Astrocyte (in vitro differentiated cells and primary cell): Measurements from ENCODE around the gene CA6. TPM values are rescaled to one million over a fixed set of nuclear protein-coding genes. Genes with fewer than 3 reads are reported as not detected.

ENCODE experiments used
- DNase-seq: peaks from one replicate; pipeline ENCODE4 v3.0.0-alpha.2; 2010; ENCODE audit warnings: low read depth
- FAIRE-seq: peaks from 2 replicates; lab custom pipeline; 2011; peaks lifted over from hg19 to GRCh38; lab: Jason Lieb, UNC
- H2AFZ ChIP-seq: 2 replicates; pipeline ENCODE4 v1.6.0; 2012; ENCODE audit warnings: low read depth, low read length, inconsistent platforms
- H3K27ac ChIP-seq: 2 replicates; pipeline ENCODE4 v1.5.1; 2011; ENCODE audit warnings: low read depth, low read length, inconsistent platforms
- H3K27me3 ChIP-seq: 2 replicates; pipeline ENCODE4 v1.6.0; 2011; ENCODE audit warnings: low read length, inconsistent platforms; ENCODE audit not compliant: insufficient read depth
- H3K36me3 ChIP-seq: 2 replicates; pipeline ENCODE4 v1.5.1; 2011; ENCODE audit warnings: low read length, inconsistent platforms; ENCODE audit not compliant: insufficient read depth
- H3K4me1 ChIP-seq: 2 replicates; pipeline ENCODE4 v1.5.1; 2011; ENCODE audit warnings: low read length, inconsistent platforms; ENCODE audit not compliant: insufficient read depth
- H3K4me2 ChIP-seq: 2 replicates; pipeline ENCODE4 v1.6.0; 2012; ENCODE audit warnings: low read length, inconsistent platforms
- H3K4me3 ChIP-seq: 2 replicates; pipeline ENCODE4 v1.5.1; 2011; ENCODE audit warnings: low read depth, mild to moderate bottlenecking, low read length, inconsistent platforms; ENCODE audit not compliant: insufficient read depth
- H3K79me2 ChIP-seq: 2 replicates; pipeline ENCODE4 v1.6.0; 2012; ENCODE audit warnings: mild to moderate bottlenecking, low read length, inconsistent platforms; ENCODE audit not compliant: insufficient read depth
- H3K9ac ChIP-seq: 2 replicates; pipeline ENCODE4 v1.6.0; 2012; ENCODE audit warnings: mild to moderate bottlenecking, low read length, inconsistent platforms
- H3K9me3 ChIP-seq: 2 replicates; pipeline ENCODE4 v1.5.1; 2012; ENCODE audit warnings: low read depth, mild to moderate bottlenecking, low read length, inconsistent platforms; ENCODE audit not compliant: insufficient read depth
- H4K20me1 ChIP-seq: 2 replicates; pipeline ENCODE4 v1.6.0; 2012; ENCODE audit warnings: low read length, inconsistent platforms; ENCODE audit not compliant: insufficient read depth
- H3K27ac Mint-ChIP-seq: one replicate; pipeline ENCODE4 v1.8.0; 2021; ENCODE audit warnings: mild to moderate bottlenecking, mixed read lengths; ENCODE audit not compliant: unreplicated experiment
- H3K27me3 Mint-ChIP-seq: one replicate; pipeline ENCODE4 v1.8.0; 2021; ENCODE audit warnings: low read depth, mixed read lengths; ENCODE audit not compliant: unreplicated experiment
- H3K36me3 Mint-ChIP-seq: one replicate; pipeline ENCODE4 v1.8.0; 2021; ENCODE audit warnings: low read depth, mixed read lengths; ENCODE audit not compliant: unreplicated experiment
- H3K4me1 Mint-ChIP-seq: one replicate; pipeline ENCODE4 v1.8.0; 2021; ENCODE audit warnings: low read depth, mixed read lengths; ENCODE audit not compliant: unreplicated experiment
- H3K4me3 Mint-ChIP-seq: one replicate; pipeline ENCODE4 v1.8.0; 2021; ENCODE audit warnings: mild to moderate bottlenecking, moderate library complexity, mixed read lengths; ENCODE audit not compliant: unreplicated experiment
- H3K9me3 Mint-ChIP-seq: one replicate; pipeline ENCODE4 v1.8.0; 2021; ENCODE audit warnings: mild to moderate bottlenecking, mixed read lengths; ENCODE audit not compliant: unreplicated experiment
- CTCF ChIP-seq: IDR thresholded peaks from 2 replicates; pipeline ENCODE4 v1.5.1; 2011; ENCODE audit warnings: low read depth, mild to moderate bottlenecking, inconsistent platforms, low read length, moderate library complexity; ENCODE audit not compliant: insufficient read depth
- EZH2 ChIP-seq: IDR thresholded peaks from 2 replicates; pipeline ENCODE4 v1.6.1; 2012; ENCODE audit warnings: mild to moderate bottlenecking, low read length, inconsistent platforms; ENCODE audit not compliant: insufficient read depth
- total RNA-seq: library from RNA; stranded (reverse); gene quantifications from 2 replicates; pipeline ENCODE4 v1.2.1, GENCODE V29; 2021

Gene CA6
- total RNA-seq, 1 donor from 2014 or later, result not detected

- Histone ChIP-seq H3K9me3 (peaks cover 8% of the 10 kb centered on the region), H3K4me2 (no peak overlapping the region), H3K4me1 (peaks cover 13% of the 10 kb centered on the region), H3K27ac (no peak overlapping the region), H3K9ac (no peak overlapping the region), H3K27me3 (no peaks in the 10 kb centered on the region), H3K36me3 (no peaks in the 10 kb centered on the region), H4K20me1 (no peaks in the 10 kb centered on the region), H3K79me2 (no peaks in the 10 kb centered on the region), H2AFZ (no peak overlapping the region), H3K4me3 (no peak overlapping the region)
- DNase-seq (no peak), FAIRE-seq (no peak)
- H3K36me3 Mint-ChIP-seq, result peaks cover 3% of the 10 kb centered on the region
- H3K9me3 Mint-ChIP-seq, result no peaks in the 10 kb centered on the region
- H3K4me1 Mint-ChIP-seq, result peaks cover 3% of the 10 kb centered on the region
- TF ChIP-seq EZH2 (no peak), CTCF (no peak)
- H3K27me3 Mint-ChIP-seq, result no peaks in the 10 kb centered on the region
- no peak overlapping the region for H3K27ac Mint-ChIP-seq
- no peak overlapping the region for H3K4me3 Mint-ChIP-seq
Measured at GRCh38 chr1:8937701-8938100, 8.0 kb upstream of the CA6 start.

GRCh38 chr1:8938232-8938999, 7.3 kb upstream of the CA6 start:
- H3K4me1 ChIP-seq, result peaks cover 13% of the 10 kb centered on the region
- peaks cover 3% of the 10 kb centered on the region for H3K4me1 Mint-ChIP-seq
- no peaks in the 10 kb centered on the region for H4K20me1 ChIP-seq
- no peak overlapping the region for H3K4me2 ChIP-seq
- no peaks in the 10 kb centered on the region for H3K9me3 Mint-ChIP-seq
- H3K27me3 Mint-ChIP-seq, result no peaks in the 10 kb centered on the region
- H3K9ac ChIP-seq, result no peak overlapping the region
- H2AFZ ChIP-seq, result no peak overlapping the region
- H3K27ac ChIP-seq, result no peak overlapping the region
- no peak overlapping the region for H3K4me3 ChIP-seq
- DNase-seq (no peak), FAIRE-seq (no peak)
- H3K27ac Mint-ChIP-seq, result no peak overlapping the region
- H3K36me3 ChIP-seq, result no peaks in the 10 kb centered on the region
- H3K36me3 Mint-ChIP-seq, result peaks cover 3% of the 10 kb centered on the region
- H3K79me2 ChIP-seq, result no peaks in the 10 kb centered on the region
- H3K9me3 ChIP-seq, result peaks cover 8% of the 10 kb centered on the region
- TF ChIP-seq EZH2, result no peak
- TF ChIP-seq CTCF, result no peak
- H3K27me3 ChIP-seq, result no peaks in the 10 kb centered on the region
- no peak overlapping the region for H3K4me3 Mint-ChIP-seq

- H3K4me1 ChIP-seq, result peaks cover 13% of the 10 kb centered on the region
- H3K27me3 ChIP-seq, result no peaks in the 10 kb centered on the region
- no peaks in the 10 kb centered on the region for H3K79me2 ChIP-seq
- DNase-seq (no peak), FAIRE-seq (no peak)
- no peaks in the 10 kb centered on the region for H3K36me3 ChIP-seq
- H3K9me3 ChIP-seq, result peaks cover 8% of the 10 kb centered on the region
- H4K20me1 ChIP-seq, result no peaks in the 10 kb centered on the region
- Mint-ChIP-seq H3K4me3 (no peak overlapping the region), H3K9me3 (no peaks in the 10 kb centered on the region), H3K4me1 (peaks cover 8% of the 10 kb centered on the region), H3K27me3 (no peaks in the 10 kb centered on the region), H3K36me3 (peaks cover 3% of the 10 kb centered on the region), H3K27ac (no peak overlapping the region)
- H2AFZ ChIP-seq, result no peak overlapping the region
- H3K4me3 ChIP-seq, result no peak overlapping the region
- TF ChIP-seq CTCF, result no peak
- no peak overlapping the region for H3K4me2 ChIP-seq
- no peak overlapping the region for H3K9ac ChIP-seq
- no peak overlapping the region for H3K27ac ChIP-seq
Measured at GRCh38 chr1:8939000-8939265, 6.7 kb upstream of the CA6 start.
